ENCODE measurements around the gene ZSWIM5. TPM values are rescaled to one million over a fixed set of nuclear protein-coding genes. Genes with fewer than 3 reads are reported as not detected.
A peak's percentile ranks its signal among the peaks of the same experiment; 100 is the strongest.

ZSWIM5 gene
- total and polyA plus RNA-seq, 9 of the 15 experiments (the other 6 are each of a cell fraction or from before 2014, with no cell fraction given), result under 0.01 to 0.07 (median 0.03) TPM; not detected in 3

DNA sequence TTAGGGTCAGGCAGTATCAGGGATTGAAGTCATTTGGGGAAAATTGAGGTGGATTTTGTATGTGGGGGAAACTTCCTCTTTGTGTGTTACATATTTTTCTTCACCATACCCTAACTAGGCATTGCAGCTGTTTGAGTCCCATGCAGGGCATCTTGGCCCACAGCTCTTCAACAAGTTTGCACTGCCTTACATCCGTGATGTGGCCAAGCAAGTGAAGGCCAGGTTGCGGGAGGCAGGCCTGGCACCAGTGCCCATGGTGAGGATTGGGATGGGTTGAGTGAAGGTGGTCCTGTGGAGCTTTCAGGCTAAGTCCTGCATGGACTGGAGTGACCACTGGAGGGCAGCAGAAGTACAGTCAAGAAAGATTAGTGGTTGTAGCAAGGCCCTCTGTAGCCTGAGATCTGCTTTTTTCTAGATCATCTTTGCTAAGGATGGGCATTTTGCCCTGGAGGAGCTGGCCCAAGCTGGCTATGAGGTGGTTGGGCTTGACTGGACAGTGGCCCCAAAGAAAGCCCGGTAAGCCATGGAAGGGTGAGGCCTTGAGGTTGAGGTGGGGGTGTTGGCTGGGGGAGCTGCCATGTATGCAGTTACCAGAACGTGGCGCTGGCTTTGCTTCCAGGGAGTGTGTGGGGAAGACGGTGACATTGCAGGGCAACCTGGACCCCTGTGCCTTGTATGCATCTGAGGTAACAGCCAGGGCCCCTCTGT, 191.9 kb downstream of the ZSWIM5 start (continued):
- TF ChIP-seq SAFB2 (IDR thresholded peaks at IDR 0.05; ENCODE audit: borderline replicate concordance, low read depth, low read length, severe bottlenecking) (no peak), NFE2 (IDR thresholded peaks at IDR 0.05; ENCODE audit: low read depth) (0 out of 2 replicates have a peak, but pooled peaks have one; percentile 24), COPS2 (conservative IDR thresholded peaks at IDR 0.05) (no peak), HIVEP1 (CRISPR knock-in tag; IDR thresholded peaks at IDR 0.05) (no peak), RUNX1 (IDR thresholded peaks at IDR 0.05; ENCODE audit: low read depth) (no peak), CC2D1A (IDR thresholded peaks at IDR 0.05) (peak; percentile 91), BRCA1 (IDR thresholded peaks at IDR 0.05) (no peak), BRCA1 (CRISPR knock-in tag; IDR thresholded peaks at IDR 0.05) (no peak), HOXB6 (CRISPR knock-in tag; IDR thresholded peaks at IDR 0.05; ENCODE audit: borderline replicate concordance) (no peak), TRIM25 (IDR thresholded peaks at IDR 0.05; ENCODE audit: borderline replicate concordance) (no peak), PURB (CRISPR knock-in tag; IDR thresholded peaks at IDR 0.05; ENCODE audit: low read depth) (no peak), SMARCE1 (IDR thresholded peaks at IDR 0.05) (no peak), PHF21A (IDR thresholded peaks at IDR 0.05; ENCODE audit: borderline replicate concordance, low read depth) (no peak), CBX1 (IDR thresholded peaks at IDR 0.05; ENCODE audit: low read depth) (no peak), EWSR1 (IDR thresholded peaks at IDR 0.05; ENCODE audit: borderline replicate concordance, low read depth, partially characterized antibody) (no peak), PTRF (tag; IDR thresholded peaks at IDR 0.05) (no peak), ZNF134 (CRISPR knock-in tag; conservative IDR thresholded peaks at IDR 0.05) (no peak), CBFA2T3 (IDR thresholded peaks at IDR 0.05) (no peak), MEF2A (IDR thresholded peaks at IDR 0.05; ENCODE audit: control insufficient read depth, low read depth, low read length) (no peak), CCNT2 (IDR thresholded peaks at IDR 0.05; ENCODE audit: borderline replicate concordance, extremely low read depth, insufficient read length, low read depth, low read length) (no peak), PTTG1 (tag; IDR thresholded peaks at IDR 0.05; ENCODE audit: low read depth) (no peak)
- TF ChIP-seq, protein P1, sequence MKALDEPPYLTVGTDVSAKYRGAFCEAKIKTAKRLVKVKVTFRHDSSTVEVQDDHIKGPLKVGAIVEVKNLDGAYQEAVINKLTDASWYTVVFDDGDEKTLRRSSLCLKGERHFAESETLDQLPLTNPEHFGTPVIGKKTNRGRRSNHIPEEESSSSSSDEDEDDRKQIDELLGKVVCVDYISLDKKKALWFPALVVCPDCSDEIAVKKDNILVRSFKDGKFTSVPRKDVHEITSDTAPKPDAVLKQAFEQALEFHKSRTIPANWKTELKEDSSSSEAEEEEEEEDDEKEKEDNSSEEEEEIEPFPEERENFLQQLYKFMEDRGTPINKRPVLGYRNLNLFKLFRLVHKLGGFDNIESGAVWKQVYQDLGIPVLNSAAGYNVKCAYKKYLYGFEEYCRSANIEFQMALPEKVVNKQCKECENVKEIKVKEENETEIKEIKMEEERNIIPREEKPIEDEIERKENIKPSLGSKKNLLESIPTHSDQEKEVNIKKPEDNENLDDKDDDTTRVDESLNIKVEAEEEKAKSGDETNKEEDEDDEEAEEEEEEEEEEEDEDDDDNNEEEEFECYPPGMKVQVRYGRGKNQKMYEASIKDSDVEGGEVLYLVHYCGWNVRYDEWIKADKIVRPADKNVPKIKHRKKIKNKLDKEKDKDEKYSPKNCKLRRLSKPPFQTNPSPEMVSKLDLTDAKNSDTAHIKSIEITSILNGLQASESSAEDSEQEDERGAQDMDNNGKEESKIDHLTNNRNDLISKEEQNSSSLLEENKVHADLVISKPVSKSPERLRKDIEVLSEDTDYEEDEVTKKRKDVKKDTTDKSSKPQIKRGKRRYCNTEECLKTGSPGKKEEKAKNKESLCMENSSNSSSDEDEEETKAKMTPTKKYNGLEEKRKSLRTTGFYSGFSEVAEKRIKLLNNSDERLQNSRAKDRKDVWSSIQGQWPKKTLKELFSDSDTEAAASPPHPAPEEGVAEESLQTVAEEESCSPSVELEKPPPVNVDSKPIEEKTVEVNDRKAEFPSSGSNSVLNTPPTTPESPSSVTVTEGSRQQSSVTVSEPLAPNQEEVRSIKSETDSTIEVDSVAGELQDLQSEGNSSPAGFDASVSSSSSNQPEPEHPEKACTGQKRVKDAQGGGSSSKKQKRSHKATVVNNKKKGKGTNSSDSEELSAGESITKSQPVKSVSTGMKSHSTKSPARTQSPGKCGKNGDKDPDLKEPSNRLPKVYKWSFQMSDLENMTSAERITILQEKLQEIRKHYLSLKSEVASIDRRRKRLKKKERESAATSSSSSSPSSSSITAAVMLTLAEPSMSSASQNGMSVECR (CRISPR knock-in tag; IDR thresholded peaks at IDR 0.05), result peak; percentile 68
